Right lobe of liver (tissue), 6 donors: Measurements from ENCODE around the gene FGF14. TPM values are rescaled to one million over a fixed set of nuclear protein-coding genes. Genes with fewer than 3 reads are reported as not detected.

Source experiments
- ATAC-seq, 4 donors: fragments of 200-7000 bp; cut with Tn5 transposase; one replicate each; pipeline ENCODE4 v1.9.1; 2020; ENCODE audit warnings: mild to moderate bottlenecking in 4 of 4, moderate library complexity in 4 of 4
- DNase-seq, 3 donors: peaks; one replicate each; pipeline ENCODE4 v3.0.0-alpha.2; 2020
- H3K27ac ChIP-seq, 3 donors: fragments of 200-600 bp; one replicate each; pipeline ENCODE4 v1.8.0; 2022
- H3K27me3 ChIP-seq, 2 donors: fragments of 200-600 bp; one replicate each; pipeline ENCODE4 v1.8.0; 2022
- H3K36me3 ChIP-seq, 4 donors: fragments of 200-600 bp; sonication (generic) in 1 of 4; one replicate each; pipeline versions ENCODE4 v1.5.1 to v1.8.0; 2017 to 2022; ENCODE audit warnings: control low read depth in 1 of 4
- H3K4me1 ChIP-seq, 4 donors: fragments of 200-600 bp; sonication (generic) in 1 of 4; one replicate each; pipeline versions ENCODE4 v1.5.1 to v1.8.0; 2017 to 2022; ENCODE audit warnings: control low read depth in 1 of 4
- H3K4me3 ChIP-seq, 3 donors: fragments of 200-600 bp; one replicate each; pipeline ENCODE4 v1.8.0; 2022
- H3K9me3 ChIP-seq, 4 donors: fragments of 200-600 bp; sonication (generic) in 1 of 4; one replicate each; pipeline versions ENCODE4 v1.5.1 to v1.8.0; 2017 to 2022; ENCODE audit warnings: control low read depth in 1 of 4
- CTCF ChIP-seq, 4 donors: fragments of 200-600 bp in 3 of 4; fragments of 450-650 bp in 1 of 4; IDR thresholded peaks; one replicate each; pipeline versions ENCODE4 v1.5.1 to v1.8.0; 2016 to 2022; ENCODE audit warnings: antibody characterized with exemption in 4 of 4, mild to moderate bottlenecking in 2 of 4
- POLR2A ChIP-seq: fragments of 450-650 bp; IDR thresholded peaks from one replicate; pipeline ENCODE4 v1.6.1; 2017; ENCODE audit warnings: antibody characterized with exemption, mild to moderate bottlenecking
- WGBS: methylation state at CpG from one replicate; pipeline ENCODE4 v1.1.6; 2018; ENCODE audit warnings: low coverage, low lambda C conversion rate; ENCODE audit not compliant: insufficient coverage; ENCODE audit errors: missing lambda C conversion rate; 5-methylcytosine and 5-hydroxymethylcytosine counted together
- intact Hi-C, 2 donors: fragments of 100-400 bp; cut with DNase I; formaldehyde crosslinking; loops; one replicate each; pipeline versions ENCODE4 v1.11.2 to v1.14.1; 2022
- total RNA-seq, 6 experiments: library from RNA; depleted of rRNA in 2 of 6; stranded (reverse); fragments of >200 nt in 2 of 6; fragmentation: NEBNext Ultra II Directional in 3 of 6; extraction: Animal tissue kit (Norgen Biotek cat#: 25700) in 3 of 6; gene quantifications; one replicate each; pipeline versions ENCODE4 v1.1.0 to v1.2.4, GENCODE V29; 2016 to 2023
- donor health status: DM: no; HTN: yes; CAD: no.
- donor health status: DM: no; HTN: no; CAD: no.
- donor health status: DM: no; HTN: no; CAD: no.
- donor health status: DM: no; HTN: yes; CAD: no.
- donor health status: DM: no; HTN: yes; CAD: no.

The FGF14 gene
- total RNA-seq, 6 experiments from 2014 or later, result 0.42 to 6.3 (median 1.2) TPM

GRCh38 chr13:102132777-102133295 lies 269.0 kb downstream of the FGF14 start:
- DNase-seq, result no peak
- Histone ChIP-seq H3K27me3 (no peaks in the 10 kb centered on the region), H3K9me3 (no peaks in the 10 kb centered on the region), H3K4me3 (no peak overlapping the region), H3K36me3 (no peaks in the 10 kb centered on the region), H3K27ac (no peak overlapping the region), H3K4me1 (peaks cover 0 to 13% (median 3%) of the 10 kb centered on the region in 4 donors)
- intact Hi-C loops, result no loop called here
- WGBS, result 76% methylated on average over 3 of the region's 3 CpGs
- no peak for TF ChIP-seq POLR2A
- TF ChIP-seq CTCF (IDR thresholded peaks at IDR 0.05), result no peak
- ATAC-seq, result no peak

GRCh38 chr13:102131246-102131645 lies 270.6 kb downstream of the FGF14 start:
- Histone ChIP-seq H3K36me3 (no peaks in the 10 kb centered on the region), H3K4me1 (peaks cover 0 to 7% (median 3%) of the 10 kb centered on the region in 4 donors), H3K9me3 (no peaks in the 10 kb centered on the region), H3K27me3 (no peaks in the 10 kb centered on the region), H3K4me3 (no peak overlapping the region), H3K27ac (no peak overlapping the region)
- whole genome bisulfite sequencing, result 70% methylated on average over 2 of the region's 2 CpGs
- intact Hi-C loops, result no loop called here
- DNase-seq (no peak), ATAC-seq (no peak)
- TF ChIP-seq POLR2A (no peak), CTCF (IDR thresholded peaks at IDR 0.05) (no peak)

GRCh38 chr13:102128216-102128810 lies 273.5 kb downstream of the FGF14 start:
- TF ChIP-seq CTCF (IDR thresholded peaks at IDR 0.05), result no peak
- no peak for TF ChIP-seq POLR2A
- H3K9me3 ChIP-seq, result no peaks in the 10 kb centered on the region
- H3K4me3 ChIP-seq, result no peak overlapping the region
- no peak for DNase-seq
- H3K4me1 ChIP-seq, result peaks cover 0 to 3% (median under 1%) of the 10 kb centered on the region in 4 donors
- ATAC-seq, result peak in 1 of 4 donors; percentile 50
- no peak overlapping the region for H3K27ac ChIP-seq
- H3K36me3 ChIP-seq, result no peaks in the 10 kb centered on the region
- 60% methylated on average over 4 of the region's 4 CpGs for WGBS
- no peaks in the 10 kb centered on the region for H3K27me3 ChIP-seq
- intact Hi-C loops, result no loop called here

- intact Hi-C loops, result no loop called here
Observed at GRCh38 chr13:102127153-102127552, 274.7 kb downstream of the FGF14 start.

More at GRCh38 chr13:102127153-102127552, 274.7 kb downstream of the FGF14 start:
- DNase-seq, result no peak
- 38% methylated on average over 1 of the region's 1 CpG for WGBS
- no peak for ATAC-seq
- Histone ChIP-seq H3K9me3 (no peaks in the 10 kb centered on the region), H3K4me1 (no peaks in the 10 kb centered on the region), H3K27ac (no peak overlapping the region), H3K36me3 (no peaks in the 10 kb centered on the region), H3K27me3 (no peaks in the 10 kb centered on the region), H3K4me3 (no peak overlapping the region)
- TF ChIP-seq CTCF (IDR thresholded peaks at IDR 0.05) (no peak), POLR2A (no peak)
